Parathyroid adenoma (tissue), 2 donors: ENCODE results near the gene C11orf52.
A peak's percentile ranks its signal among the peaks of the same experiment; 100 is the strongest.

Experiments used
- H2AFZ ChIP-seq: fragments of 300-600 bp; sonication (generic); one replicate; pipeline ENCODE4 v1.7.0; 2017; ENCODE audit warnings: antibody characterized with exemption, mild to moderate bottlenecking
- H3K27ac ChIP-seq: fragments of 300-600 bp; sonication (generic); one replicate; pipeline ENCODE4 v1.7.0; 2017
- H3K27me3 ChIP-seq: fragments of 300-600 bp; sonication (generic); one replicate; pipeline ENCODE4 v1.7.0; 2017; ENCODE audit warnings: low read length; ENCODE audit not compliant: control insufficient read depth, insufficient read depth
- H3K36me3 ChIP-seq: fragments of 300-600 bp; sonication (generic); one replicate; pipeline ENCODE4 v1.7.0; 2017; ENCODE audit warnings: low read length; ENCODE audit not compliant: control insufficient read depth, insufficient read depth
- H3K4me1 ChIP-seq: fragments of 300-600 bp; sonication (generic); one replicate; pipeline ENCODE4 v1.7.0; 2017; ENCODE audit warnings: control low read depth
- H3K4me2 ChIP-seq: fragments of 300-600 bp; sonication (generic); one replicate; pipeline ENCODE4 v1.7.0; 2017; ENCODE audit warnings: low read length
- H3K4me3 ChIP-seq: fragments of 300-600 bp; sonication (generic); one replicate; pipeline ENCODE4 v1.7.0; 2017; ENCODE audit warnings: low read depth, low read length
- H3K79me2 ChIP-seq: fragments of 300-600 bp; sonication (generic); one replicate; pipeline ENCODE4 v1.7.0; 2017; ENCODE audit warnings: control low read depth
- H3K9ac ChIP-seq: fragments of 300-600 bp; sonication (generic); one replicate; pipeline ENCODE4 v1.7.0; 2017; ENCODE audit warnings: mild to moderate bottlenecking
- H3K9me3 ChIP-seq: fragments of 300-600 bp; sonication (generic); one replicate; pipeline ENCODE4 v1.7.0; 2017; ENCODE audit warnings: low read length; ENCODE audit not compliant: control insufficient read depth
- CTCF ChIP-seq: fragments of 300-600 bp; sonication (generic); IDR thresholded peaks from one replicate; pipeline ENCODE4 v1.7.0; 2017; ENCODE audit warnings: antibody characterized with exemption, mild to moderate bottlenecking
- donor health status: primary hyperparathyroidism.

C11orf52 gene

GRCh38 chr11:111918390-111919256 lies at the start of gene C11orf52:
C11orf52 (plus strand) TSS chr11:111918913; CDS start chr11:111918973, 60 bp downstream.
- no peak within 1 kb of the TSS for H3K9ac ChIP-seq
- peak within 1 kb of the TSS; percentile 55 for H3K4me3 ChIP-seq
- H3K27ac ChIP-seq = peak within 1 kb of the TSS; percentile 83

GRCh38 chr11:111870113-111870512 lies 48.6 kb upstream of the C11orf52 start:
- no peak for TF ChIP-seq CTCF
- Histone ChIP-seq H3K79me2 (no peaks in the 10 kb centered on the region), H3K4me1 (no peaks in the 10 kb centered on the region), H3K27ac (no peak overlapping the region), H3K9ac (no peak overlapping the region), H3K4me2 (peak overlapping the region; percentile 78), H3K36me3 (no peaks in the 10 kb centered on the region), H2AFZ (no peak overlapping the region), H3K9me3 (no peaks in the 10 kb centered on the region), H3K4me3 (peak overlapping the region; percentile 81), H3K27me3 (no peaks in the 10 kb centered on the region)

More at GRCh38 chr11:111918390-111919256, at the start of gene C11orf52:
- Histone ChIP-seq H3K79me2 (no peaks in the 10 kb centered on the region), H3K27me3 (no peaks in the 10 kb centered on the region), H3K36me3 (no peaks in the 10 kb centered on the region), H3K4me1 (no peaks in the 10 kb centered on the region), H3K4me2 (peak within 1 kb of the TSS; percentile 69), H2AFZ (peak within 1 kb of the TSS; percentile 76), H3K9me3 (no peaks in the 10 kb centered on the region)
- TF ChIP-seq CTCF = no peak

- Histone ChIP-seq H3K4me3 (peak overlapping the region; percentile 81), H3K4me1 (no peaks in the 10 kb centered on the region), H3K79me2 (no peaks in the 10 kb centered on the region), H3K36me3 (no peaks in the 10 kb centered on the region), H3K27ac (no peak overlapping the region), H3K27me3 (no peaks in the 10 kb centered on the region), H3K4me2 (peak overlapping the region; percentile 78), H3K9me3 (no peaks in the 10 kb centered on the region), H2AFZ (peak overlapping the region; percentile 89), H3K9ac (peak overlapping the region; percentile 77)
- no peak for TF ChIP-seq CTCF
Observed at GRCh38 chr11:111870522-111870885, 48.2 kb upstream of the C11orf52 start.

GRCh38 chr11:111870886-111871692 lies 47.6 kb upstream of the C11orf52 start, which contains the start of gene ALG9:
ALG9 (minus strand) TSS chr11:111871581; CDS start chr11:111871482, 99 bp downstream.
- no peak for TF ChIP-seq CTCF
- H2AFZ ChIP-seq = peak within 1 kb of the TSS; percentile 89

More at GRCh38 chr11:111870886-111871692, 47.6 kb upstream of the C11orf52 start, which contains the start of gene ALG9:
- H3K27ac ChIP-seq = peak within 1 kb of the TSS; percentile 73
- no peaks in the 10 kb centered on the region for H3K79me2 ChIP-seq
- H3K4me3 ChIP-seq = peak within 1 kb of the TSS; percentile 81
- no peaks in the 10 kb centered on the region for H3K9me3 ChIP-seq
- no peaks in the 10 kb centered on the region for H3K36me3 ChIP-seq
- H3K4me1 ChIP-seq = no peaks in the 10 kb centered on the region
- peak within 1 kb of the TSS; percentile 77 for H3K9ac ChIP-seq
- H3K27me3 ChIP-seq = no peaks in the 10 kb centered on the region
- H3K4me2 ChIP-seq = peak within 1 kb of the TSS; percentile 78
